HL-60 (cell line): ENCODE results near the gene RBM41.
"Not testable (repeated sequence)": the region's sequence is repeated elsewhere in the genome, so short reads cannot be mapped to it uniquely, and the experiment has no call there.

Source experiments
- DNase-seq, 2 experiments: peaks; one replicate each; pipeline ENCODE4 v3.0.0-alpha.2; 2010 to 2020; ENCODE audit warnings: low read depth in 1 of 2, low spot score in 1 of 2
- H3K27ac ChIP-seq: fragments of 250-450 bp; sonication (Bioruptor Pico); replicated peaks from 2 replicates; pipeline ENCODE4 v1.5.1; 2020; ENCODE audit warnings: mild to moderate bottlenecking, moderate library complexity
- H3K27me3 ChIP-seq: fragments of 250-450 bp; sonication (Bioruptor Pico); 2 replicates; pipeline ENCODE4 v1.5.1; 2021; ENCODE audit warnings: mild to moderate bottlenecking, moderate library complexity; ENCODE audit not compliant: insufficient read depth, poor library complexity, severe bottlenecking
- H3K4me3 ChIP-seq: replicated peaks from 2 replicates; pipeline ENCODE4 v1.5.1; 2011; ENCODE audit warnings: mild to moderate bottlenecking, control low read depth, low read length; ENCODE audit not compliant: insufficient read depth
- GABPA ChIP-seq: IDR thresholded peaks from 2 replicates; pipeline ENCODE4 v1.6.1; 2012; ENCODE audit warnings: low read depth
- POLR2AphosphoS5 ChIP-seq: IDR thresholded peaks from 2 replicates; pipeline ENCODE4 v1.6.1; 2012; ENCODE audit warnings: low read depth
- SPI1 ChIP-seq: IDR thresholded peaks from 2 replicates; pipeline ENCODE4 v1.6.1; 2012; ENCODE audit warnings: low read depth, mild to moderate bottlenecking, borderline replicate concordance
- TF ChIP-seq, protein P1 (sequence below): IDR thresholded peaks from 2 replicates; pipeline ENCODE4 v1.6.1; 2012; ENCODE audit warnings: low read depth; ENCODE audit not compliant: insufficient replicate concordance
- TF ChIP-seq, protein P2 (sequence below): IDR thresholded peaks from one replicate; pipeline ENCODE4 v1.5.1; 2011; ENCODE audit warnings: low read length, control low read depth, inconsistent platforms; ENCODE audit not compliant: insufficient read depth

RBM41 gene

DNA sequence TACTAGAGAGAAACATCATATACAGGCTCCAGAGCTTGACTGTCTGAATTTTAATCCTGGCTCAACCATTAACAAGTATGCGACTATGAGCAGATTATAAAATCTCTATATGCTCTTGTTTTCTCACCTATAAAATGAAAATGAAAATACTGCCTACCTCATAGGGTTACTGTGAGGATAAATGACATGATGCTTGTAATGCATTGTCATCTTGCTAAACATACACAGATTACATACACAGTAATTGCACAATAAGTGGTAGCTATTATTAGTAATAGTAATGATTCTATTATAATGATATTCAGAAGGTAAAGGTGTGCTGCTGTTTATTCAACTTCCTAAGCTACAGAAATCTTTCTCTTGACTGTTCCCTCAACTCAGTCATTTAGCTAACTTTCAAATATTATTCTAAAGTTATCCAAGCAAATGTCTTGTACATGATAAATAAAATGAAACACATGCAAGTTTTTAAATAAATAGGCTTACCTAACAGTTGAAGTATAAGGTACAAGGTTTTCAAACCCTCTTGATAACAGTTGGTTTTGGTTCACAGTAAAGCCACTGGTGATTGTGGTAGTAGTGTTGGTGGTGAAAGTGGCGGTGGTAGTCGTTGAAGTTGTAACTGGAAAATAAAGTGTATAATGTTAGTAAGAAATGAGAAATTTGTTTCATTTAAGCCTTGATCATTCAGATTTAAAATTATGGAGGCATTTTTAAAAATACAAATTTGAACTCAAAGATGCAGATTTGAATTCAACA is 48.7 kb upstream of the RBM41 start:
- Histone ChIP-seq H3K4me3 (no peak overlapping the region), H3K27ac (no peak overlapping the region), H3K27me3 (no peaks in the 10 kb centered on the region)
- DNase-seq: no peak
- TF ChIP-seq GABPA: no peak
- TF ChIP-seq, protein P1, sequence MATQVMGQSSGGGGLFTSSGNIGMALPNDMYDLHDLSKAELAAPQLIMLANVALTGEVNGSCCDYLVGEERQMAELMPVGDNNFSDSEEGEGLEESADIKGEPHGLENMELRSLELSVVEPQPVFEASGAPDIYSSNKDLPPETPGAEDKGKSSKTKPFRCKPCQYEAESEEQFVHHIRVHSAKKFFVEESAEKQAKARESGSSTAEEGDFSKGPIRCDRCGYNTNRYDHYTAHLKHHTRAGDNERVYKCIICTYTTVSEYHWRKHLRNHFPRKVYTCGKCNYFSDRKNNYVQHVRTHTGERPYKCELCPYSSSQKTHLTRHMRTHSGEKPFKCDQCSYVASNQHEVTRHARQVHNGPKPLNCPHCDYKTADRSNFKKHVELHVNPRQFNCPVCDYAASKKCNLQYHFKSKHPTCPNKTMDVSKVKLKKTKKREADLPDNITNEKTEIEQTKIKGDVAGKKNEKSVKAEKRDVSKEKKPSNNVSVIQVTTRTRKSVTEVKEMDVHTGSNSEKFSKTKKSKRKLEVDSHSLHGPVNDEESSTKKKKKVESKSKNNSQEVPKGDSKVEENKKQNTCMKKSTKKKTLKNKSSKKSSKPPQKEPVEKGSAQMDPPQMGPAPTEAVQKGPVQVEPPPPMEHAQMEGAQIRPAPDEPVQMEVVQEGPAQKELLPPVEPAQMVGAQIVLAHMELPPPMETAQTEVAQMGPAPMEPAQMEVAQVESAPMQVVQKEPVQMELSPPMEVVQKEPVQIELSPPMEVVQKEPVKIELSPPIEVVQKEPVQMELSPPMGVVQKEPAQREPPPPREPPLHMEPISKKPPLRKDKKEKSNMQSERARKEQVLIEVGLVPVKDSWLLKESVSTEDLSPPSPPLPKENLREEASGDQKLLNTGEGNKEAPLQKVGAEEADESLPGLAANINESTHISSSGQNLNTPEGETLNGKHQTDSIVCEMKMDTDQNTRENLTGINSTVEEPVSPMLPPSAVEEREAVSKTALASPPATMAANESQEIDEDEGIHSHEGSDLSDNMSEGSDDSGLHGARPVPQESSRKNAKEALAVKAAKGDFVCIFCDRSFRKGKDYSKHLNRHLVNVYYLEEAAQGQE: no peak
- no peak for TF ChIP-seq POLR2AphosphoS5
- no peak for TF ChIP-seq SPI1
- TF ChIP-seq, protein P2, sequence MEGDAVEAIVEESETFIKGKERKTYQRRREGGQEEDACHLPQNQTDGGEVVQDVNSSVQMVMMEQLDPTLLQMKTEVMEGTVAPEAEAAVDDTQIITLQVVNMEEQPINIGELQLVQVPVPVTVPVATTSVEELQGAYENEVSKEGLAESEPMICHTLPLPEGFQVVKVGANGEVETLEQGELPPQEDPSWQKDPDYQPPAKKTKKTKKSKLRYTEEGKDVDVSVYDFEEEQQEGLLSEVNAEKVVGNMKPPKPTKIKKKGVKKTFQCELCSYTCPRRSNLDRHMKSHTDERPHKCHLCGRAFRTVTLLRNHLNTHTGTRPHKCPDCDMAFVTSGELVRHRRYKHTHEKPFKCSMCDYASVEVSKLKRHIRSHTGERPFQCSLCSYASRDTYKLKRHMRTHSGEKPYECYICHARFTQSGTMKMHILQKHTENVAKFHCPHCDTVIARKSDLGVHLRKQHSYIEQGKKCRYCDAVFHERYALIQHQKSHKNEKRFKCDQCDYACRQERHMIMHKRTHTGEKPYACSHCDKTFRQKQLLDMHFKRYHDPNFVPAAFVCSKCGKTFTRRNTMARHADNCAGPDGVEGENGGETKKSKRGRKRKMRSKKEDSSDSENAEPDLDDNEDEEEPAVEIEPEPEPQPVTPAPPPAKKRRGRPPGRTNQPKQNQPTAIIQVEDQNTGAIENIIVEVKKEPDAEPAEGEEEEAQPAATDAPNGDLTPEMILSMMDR: no peak

DNA sequence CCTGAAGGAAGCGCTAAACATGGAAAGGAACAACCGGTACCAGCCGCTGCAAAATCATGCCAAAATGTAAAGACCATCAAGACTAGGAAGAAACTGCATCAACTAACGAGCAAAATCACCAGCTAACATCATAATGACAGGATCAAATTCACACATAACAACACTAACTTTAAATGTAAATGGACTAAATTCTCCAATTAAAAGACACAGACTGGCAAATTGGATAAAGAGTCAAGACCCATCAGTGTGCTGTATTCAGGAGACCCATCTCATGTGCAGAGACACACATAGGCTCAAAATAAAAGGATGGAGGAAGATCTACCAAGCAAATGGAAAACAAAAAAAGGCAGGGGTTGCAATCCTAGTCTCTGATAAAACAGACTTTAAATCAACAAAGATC is 39.0 kb upstream of the RBM41 start:
- not testable (repeated sequence) for H3K4me3 ChIP-seq, H3K27me3 ChIP-seq, DNase-seq, H3K27ac ChIP-seq

DNA sequence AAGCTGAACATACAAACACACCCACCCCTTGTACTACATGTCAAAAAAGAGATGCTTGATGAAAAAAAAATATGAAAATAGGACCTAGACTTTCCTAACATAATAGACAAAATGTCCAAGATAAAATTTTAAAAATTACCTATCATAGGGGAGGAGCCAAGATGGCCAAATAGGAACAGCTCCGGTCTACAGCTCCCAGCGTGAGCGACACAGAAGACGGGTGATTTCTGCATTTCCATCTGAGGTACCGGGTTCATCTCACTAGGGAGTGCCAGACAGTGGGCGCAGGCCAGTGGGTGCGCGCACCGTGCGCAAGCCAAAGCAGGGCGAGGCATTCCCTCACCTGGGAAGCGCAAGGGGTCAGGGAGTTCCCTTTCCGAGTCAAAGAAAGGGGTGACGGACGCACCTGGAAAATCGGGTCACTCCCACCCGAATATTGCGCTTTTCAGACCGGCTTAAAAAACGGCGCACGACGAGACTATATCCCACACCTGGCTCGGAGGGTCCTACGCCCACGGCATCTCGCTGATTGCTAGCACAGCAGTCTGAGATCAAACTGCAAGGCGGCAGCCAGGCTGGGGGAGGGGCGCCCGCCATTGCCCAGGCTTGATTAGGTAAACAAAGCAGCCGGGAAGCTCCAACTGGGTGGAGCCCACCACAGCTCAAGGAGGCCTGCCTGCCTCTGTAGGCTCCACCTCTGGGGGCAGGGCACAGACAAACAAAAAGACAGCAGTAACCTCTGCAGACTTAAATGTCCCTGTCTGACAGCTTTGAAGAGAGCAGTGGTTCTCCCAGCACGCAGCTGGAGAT is 37.2 kb upstream of the RBM41 start:
- H3K4me3 ChIP-seq: not testable (repeated sequence)

DNA sequence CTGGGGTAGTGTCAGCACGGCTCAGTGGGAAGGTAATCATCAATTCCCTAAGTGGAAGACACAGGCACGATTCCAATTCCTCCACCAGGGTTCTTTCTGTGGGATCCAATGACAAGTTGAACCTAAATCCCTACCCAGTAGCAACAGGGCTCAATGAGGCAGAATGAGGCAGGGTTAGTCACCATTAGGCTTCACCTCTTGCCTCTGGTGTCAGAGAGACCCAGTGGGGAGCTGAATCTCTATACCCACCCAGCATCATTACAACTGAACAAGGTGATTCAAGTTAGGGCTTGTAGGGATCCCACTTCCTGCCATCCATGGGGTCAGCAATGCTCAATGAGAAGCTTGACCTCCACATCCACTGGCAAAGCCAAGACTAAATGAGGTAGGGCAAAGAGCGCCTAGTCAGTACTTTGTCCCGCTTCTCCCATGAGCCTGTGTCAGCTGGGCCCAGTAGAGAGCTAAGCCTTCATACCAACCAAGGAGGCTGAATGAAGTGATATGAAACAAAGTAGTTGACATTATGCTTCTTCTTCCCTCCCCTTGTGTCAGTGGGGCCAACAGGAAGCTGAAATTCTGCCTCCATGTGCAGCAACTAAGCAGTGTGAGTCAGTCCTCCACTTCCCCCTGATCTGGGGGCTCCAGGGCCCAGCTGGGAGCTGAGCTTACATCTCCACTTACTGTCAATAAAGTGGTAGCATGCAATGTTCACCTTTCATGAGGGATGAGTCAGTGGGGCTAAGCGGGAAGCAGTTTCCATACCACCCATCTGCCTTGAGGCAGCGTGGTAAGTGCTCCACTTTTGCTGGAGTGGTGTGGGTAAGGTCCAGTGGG is 36.4 kb upstream of the RBM41 start:
- DNase-seq: no peak
- H3K27me3 ChIP-seq: no peaks in the 10 kb centered on the region
- no peak overlapping the region for H3K4me3 ChIP-seq
- TF ChIP-seq POLR2AphosphoS5: no peak
- TF ChIP-seq GABPA: no peak
- TF ChIP-seq, protein P1: no peak
- no peak for TF ChIP-seq SPI1
- TF ChIP-seq, protein P2: no peak
- H3K27ac ChIP-seq: no peak overlapping the region

More for the DNA sequence above, 37.2 kb upstream of the RBM41 start:
- not testable (repeated sequence) for H3K27me3 ChIP-seq, DNase-seq, H3K27ac ChIP-seq
